Stimulated activated CD8-positive, alpha-beta memory T cell treated with anti-CD3 and anti-CD28 coated beads, Interleukin-15, amount 100 ng/mL, for 1 hour (primary cell): ENCODE results near the gene TLK2.
"Not testable (repeated sequence)": the region's sequence is repeated elsewhere in the genome, so short reads cannot be mapped to it uniquely, and the experiment has no call there.

Source experiments
- DNase-seq: peaks from one replicate; pipeline ENCODE4 v3.0.0-alpha.2; 2020; ENCODE audit warnings: low read depth

The TLK2 gene

DNA sequence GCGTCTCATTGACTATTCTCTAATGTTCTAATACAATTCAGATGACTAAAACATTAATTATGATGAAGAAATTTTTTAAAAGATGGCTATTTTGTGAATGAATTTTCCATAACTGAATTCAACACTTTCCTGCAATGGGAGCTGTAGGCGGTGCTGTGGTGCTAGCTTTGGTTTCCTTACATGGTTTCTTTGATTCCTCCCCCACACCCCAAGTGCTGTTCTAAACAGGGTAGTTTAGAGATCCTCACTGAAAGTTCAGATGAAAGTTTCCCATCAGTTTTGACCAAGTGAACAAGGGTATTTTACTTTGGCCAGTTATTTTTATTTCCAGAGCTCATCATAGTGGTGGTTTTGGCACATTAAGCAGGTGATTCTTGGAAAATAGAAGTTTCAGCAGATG, 122.8 kb downstream of the TLK2 start:
- no peak for DNase-seq

GRCh38 chr17:62603783-62604182, 125.2 kb downstream of the TLK2 start:
- not testable (repeated sequence) for DNase-seq

DNA sequence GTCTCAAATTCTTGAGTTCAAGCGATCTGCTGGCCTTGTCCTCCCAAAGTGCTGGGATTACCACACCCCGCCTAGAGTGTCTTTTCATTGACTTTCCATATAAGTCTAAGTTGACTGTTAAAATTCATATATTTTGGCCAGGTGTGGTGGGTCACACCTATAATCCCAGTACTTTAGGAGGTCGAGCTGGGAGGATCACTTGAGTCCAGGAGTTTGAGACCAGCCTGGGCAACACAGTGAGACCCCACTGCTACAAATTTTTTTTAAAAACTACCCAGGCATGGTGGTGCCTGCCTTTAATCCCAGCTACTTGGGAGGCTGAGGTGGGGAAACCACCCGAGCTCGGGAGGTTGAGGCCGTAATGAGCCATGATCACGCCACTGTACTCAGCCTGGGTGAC, 127.0 kb downstream of the TLK2 start:
- no peak for DNase-seq

- no peak for DNase-seq
Measured at GRCh38 chr17:62611292-62611691, 132.7 kb downstream of the TLK2 start.

- no peak for DNase-seq
Measured at GRCh38 chr17:62611728-62612127, 133.1 kb downstream of the TLK2 start.

DNA sequence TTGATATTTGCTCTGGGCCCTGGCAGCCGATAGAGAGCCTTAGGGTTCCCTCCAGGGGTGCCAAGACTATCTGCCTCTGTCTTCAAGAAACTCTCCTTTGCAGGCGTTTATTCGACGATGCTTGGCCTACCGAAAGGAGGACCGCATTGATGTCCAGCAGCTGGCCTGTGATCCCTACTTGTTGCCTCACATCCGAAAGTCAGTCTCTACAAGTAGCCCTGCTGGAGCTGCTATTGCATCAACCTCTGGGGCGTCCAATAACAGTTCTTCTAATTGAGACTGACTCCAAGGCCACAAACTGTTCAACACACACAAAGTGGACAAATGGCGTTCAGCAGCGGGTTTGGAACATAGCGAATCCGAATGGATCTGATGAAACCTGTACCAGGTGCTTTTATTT, 133.7 kb downstream of the TLK2 start:
- not testable (repeated sequence) for DNase-seq

- not testable (repeated sequence) for DNase-seq
Measured at GRCh38 chr17:62613095-62613494, 134.5 kb downstream of the TLK2 start.

DNA sequence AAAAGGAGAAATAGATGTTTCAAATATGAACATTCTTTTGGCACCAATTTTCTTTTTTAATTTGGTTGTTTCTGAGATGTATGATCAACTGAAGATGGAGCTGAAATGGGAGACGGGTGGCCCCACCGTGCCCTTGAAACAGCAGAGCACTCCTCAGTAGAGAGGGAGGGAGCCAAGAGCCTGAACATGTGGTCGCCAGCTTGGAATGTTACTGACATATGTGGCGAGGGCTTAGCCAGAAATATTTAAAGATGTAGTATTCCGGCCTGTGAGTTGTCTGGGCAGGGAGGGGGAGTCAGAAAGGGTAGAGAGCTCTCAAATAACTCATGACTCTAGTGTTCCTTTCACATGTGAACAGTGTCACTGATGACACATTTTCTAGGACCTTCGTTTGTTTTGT, 135.5 kb downstream of the TLK2 start:
- DNase-seq, result no peak

GRCh38 chr17:62615503-62615902, 136.9 kb downstream of the TLK2 start:
- DNase-seq, result no peak

DNA sequence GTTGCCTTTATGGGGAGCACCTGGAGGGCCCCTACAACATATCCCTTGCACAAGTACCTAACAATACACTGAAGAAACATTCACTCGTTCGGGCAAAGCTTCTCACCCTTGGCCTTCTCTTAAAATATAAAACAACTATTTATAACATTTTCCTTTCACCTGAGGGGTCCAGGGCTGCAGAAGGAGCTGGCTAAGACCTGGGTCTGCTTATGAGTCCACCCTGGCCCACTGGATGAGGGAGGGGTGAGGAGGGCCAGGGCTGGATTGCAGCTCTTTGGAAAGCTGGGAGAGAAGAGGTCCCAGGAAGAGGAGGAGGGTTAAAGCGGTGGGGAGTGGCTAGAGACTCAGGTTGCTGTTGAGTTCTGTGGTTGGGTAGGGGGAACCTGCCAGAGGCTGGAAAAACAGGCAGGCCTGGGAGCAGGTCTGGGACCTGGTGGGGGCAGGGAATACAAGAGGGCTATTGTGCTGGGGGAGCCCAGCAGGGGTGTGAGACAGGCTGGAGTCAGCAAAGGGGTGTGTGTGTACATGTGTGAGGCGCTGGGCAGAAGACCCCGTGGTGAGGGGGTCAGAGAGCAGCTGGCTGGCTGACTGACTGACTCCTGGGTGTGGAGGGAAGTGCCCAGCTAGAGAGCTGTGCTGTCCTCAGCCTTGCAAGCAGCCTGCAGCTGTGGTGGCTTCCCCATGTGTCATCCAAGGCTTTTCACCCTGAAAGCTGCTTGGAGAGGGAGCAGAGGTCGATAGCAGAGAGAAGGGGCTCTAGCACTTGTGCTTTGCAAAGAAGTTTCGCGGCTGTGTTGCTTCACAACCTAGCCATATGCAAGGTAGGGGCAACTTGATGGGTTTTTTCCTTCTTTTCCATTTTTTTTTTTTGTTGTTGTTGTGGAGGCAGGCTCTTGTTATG, 138.6 kb downstream of the TLK2 start:
- DNase-seq, result no peak

DNA sequence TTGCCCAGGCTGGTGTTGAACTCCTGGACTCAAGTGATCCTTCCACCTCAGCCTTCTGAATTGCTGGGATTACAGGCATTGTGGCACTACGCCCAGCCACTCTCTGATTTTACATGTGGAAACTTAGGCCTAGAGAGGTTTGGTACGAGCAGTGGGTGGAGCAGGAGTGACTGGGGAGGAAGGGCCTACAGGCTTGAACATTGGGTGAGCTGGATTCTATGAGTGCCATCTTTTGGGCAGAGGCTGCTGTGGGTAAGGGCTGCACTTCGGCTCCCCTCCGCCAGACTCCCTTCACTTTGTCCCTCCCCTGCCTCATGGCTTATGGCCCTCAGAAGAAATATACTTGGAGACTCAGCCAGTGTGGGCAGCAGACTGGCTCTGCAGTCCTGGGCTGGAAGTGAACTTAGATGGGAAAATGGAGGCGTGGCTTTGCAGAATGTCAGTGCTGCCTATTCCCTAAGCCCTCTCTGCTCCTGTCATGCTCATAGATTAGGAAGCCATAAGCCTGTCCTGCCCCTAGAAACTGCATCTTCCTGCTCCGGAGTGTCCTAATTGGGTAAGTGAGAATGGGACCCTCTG, 139.4 kb downstream of the TLK2 start:
- no peak for DNase-seq

DNA sequence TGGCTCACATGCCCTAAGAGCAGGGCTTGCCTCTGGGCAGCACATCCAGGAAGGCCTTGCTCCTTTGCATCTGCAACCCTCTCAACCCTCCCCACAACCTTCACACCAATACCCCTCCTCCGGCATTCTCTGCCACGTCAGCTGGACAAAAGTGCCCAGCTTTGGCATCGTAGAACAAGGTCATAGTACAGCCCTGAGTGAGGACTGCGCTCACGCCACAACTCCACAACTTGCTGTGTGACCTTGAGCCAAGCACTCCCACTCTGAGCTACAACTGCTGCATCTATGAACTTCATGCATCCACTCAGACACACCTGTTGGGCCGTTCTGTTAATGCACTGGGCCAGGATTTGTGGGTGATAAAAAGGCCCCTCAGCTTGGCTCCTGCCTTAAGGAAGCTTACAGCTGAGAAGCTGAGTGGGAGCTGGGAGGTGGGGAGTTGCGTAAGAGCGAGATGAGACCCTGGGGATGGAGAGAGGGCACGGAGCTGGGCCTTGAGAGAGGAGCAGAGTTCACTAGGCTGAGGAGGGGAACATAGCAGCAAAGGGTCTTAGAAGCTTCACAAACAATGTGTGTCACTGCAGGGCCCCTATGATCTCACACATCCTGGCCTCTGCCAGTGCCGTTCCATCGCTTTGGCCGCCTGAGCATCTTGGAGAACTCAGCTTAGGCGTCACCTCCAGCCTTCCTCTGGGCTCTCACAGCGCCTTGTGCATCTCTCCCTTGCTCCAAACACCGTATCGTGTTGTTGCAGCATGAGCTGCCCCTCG, 140.2 kb downstream of the TLK2 start:
- no peak for DNase-seq

DNA sequence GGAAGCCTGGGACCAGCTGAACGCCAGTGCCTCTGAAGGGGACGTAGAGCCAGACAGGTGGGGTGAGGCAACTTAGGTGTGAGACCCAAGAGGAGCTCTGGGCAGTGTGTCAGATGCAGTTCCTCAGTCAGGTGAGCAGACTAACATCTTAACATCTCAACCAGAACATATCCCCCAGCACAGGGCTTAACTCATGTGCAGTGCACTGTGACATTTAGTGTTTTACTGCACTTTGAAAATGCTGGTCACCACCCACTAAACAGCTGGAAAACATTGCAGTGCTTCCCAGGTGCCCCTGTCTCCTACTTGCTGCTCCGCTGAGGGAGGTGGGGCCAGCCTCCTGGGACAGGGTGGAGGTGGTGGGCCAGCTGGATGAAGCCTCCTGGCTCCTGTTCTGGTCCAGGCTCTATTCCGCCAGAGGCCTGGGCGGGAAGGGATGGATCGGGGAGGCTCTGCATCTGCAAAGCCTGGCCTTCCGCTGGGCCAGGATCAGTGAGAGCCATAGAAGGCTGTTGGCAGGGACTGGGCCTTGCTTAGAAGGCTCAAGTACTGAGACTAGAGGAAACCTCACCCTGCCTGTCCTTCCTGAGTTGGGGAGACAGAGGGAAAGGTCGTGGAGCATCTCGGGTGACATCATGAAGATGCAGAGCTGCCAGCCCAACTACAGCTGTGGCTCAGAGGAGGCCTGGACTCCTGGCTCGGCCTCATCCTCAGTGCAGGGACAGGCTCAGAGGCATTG, 141.0 kb downstream of the TLK2 start:
- DNase-seq, result no peak

DNA sequence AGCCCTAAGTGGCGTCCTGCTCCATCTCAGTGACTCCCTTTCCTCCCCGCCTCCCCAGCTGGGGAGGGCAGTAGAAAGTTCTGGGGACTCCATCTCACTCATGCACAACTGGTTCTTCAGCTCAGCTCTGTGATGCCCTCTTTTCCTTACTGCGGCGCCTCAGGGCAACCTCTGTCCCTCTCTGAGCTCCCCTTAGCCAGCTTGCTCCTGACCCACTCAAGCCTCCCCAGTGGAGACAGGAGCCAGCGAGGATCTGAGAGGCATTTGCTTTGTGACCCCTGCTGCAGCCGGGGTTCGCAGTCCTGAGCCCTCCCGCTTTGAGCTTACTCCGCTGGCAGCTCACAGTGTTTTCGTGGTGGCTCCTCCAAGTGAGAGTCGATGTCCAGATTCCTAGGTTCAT, 142.6 kb downstream of the TLK2 start:
- DNase-seq, result no peak

DNA sequence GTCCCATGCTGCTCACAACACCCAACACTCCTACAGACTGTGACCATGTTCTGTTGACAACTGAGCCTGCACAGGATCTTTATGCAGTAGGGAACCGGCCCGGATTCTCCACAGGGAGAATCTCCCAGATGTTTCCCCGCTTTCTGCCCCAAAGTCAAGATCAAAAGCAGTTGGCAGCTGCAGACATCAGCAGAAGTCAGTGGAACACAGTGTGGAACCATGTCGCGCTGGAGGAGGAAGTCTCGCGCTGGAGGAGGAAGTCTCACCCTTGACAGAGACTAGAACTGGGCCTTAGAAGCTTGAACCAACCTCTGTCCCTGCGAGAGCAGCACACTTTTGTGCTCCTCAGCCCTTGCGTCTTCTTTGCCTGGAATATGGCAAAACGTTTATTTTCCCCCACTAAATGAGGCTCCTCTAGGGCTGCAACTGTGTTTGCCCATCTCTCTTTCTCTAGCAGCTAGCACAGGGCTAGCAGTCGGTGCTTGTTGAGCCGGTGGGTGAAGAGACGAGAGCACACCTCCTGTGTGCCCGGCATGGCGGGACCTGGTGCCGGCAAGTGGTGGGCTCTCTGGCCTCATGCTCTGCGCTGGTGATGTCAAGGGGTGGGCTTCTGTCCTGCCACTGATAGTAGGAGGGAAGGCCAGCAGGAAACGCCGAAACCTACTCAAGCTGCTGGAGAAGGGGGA, 146.7 kb downstream of the TLK2 start:
- no peak for DNase-seq

- no peak for DNase-seq
Measured at GRCh38 chr17:62625870-62626200, 147.2 kb downstream of the TLK2 start.

DNA sequence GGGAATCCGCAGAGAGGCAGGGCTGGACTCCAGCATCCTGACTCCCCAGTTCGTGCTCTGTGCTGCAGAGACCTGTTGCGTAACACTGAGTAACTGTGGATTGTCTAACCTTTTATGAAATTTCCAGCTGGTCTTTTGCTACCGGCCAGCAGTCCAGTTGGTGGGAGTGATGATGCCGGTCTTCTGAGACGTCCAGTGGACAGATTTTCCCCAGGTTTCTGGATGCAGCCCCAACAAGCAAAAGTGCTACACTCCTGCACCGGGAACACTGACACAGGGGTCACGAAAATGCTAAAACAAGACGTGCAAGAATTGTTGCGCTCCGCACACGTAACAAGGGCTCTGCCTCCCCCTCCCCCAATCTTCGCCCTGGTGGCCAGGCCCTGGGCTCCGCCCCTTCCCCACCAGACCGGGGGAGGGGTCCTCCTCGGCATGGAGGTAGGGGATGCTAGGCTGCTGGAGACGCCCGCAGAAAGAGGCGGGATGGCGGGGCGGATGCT, 148.1 kb downstream of the TLK2 start:
- no peak for DNase-seq

DNA sequence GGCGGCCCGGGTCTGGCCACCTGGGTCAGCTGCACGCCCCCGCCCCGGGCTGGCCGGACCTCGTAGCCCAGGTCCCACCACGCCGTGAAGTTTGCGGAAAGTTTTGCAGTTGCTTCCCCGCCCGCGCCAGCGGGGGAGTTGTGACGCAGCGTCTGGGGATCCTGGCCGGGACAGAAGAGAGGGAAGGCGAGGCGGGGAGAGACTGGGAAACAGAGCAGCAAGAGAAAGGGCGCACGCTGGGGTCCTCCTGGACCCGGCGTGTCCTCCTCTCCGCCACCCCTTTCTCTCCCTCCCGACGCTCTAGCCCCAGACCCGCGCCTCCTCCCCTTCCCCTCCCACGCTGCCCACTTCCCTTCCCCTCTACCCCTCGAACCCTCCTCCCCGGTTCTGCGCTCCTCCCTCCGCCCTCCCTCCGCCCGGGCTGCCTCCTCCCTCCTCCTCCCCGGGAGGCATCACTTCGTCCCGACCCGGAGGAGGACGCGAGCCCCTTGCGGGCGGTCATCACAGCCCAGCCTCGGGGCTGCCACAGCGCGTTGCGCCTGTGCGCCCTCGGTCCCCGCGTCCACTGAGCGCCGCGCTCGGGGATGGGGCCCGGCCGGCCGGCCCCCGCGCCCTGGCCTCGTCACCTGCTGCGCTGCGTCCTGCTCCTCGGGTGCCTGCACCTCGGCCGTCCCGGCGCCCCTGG, 148.7 kb downstream of the TLK2 start, which contains the start of gene MRC2:
Gene MRC2 (plus strand): TSS at position 452 of the 685 bp plus-strand sequence. CDS start 133 bp downstream, at position 585.
- no peak for DNase-seq

DNA sequence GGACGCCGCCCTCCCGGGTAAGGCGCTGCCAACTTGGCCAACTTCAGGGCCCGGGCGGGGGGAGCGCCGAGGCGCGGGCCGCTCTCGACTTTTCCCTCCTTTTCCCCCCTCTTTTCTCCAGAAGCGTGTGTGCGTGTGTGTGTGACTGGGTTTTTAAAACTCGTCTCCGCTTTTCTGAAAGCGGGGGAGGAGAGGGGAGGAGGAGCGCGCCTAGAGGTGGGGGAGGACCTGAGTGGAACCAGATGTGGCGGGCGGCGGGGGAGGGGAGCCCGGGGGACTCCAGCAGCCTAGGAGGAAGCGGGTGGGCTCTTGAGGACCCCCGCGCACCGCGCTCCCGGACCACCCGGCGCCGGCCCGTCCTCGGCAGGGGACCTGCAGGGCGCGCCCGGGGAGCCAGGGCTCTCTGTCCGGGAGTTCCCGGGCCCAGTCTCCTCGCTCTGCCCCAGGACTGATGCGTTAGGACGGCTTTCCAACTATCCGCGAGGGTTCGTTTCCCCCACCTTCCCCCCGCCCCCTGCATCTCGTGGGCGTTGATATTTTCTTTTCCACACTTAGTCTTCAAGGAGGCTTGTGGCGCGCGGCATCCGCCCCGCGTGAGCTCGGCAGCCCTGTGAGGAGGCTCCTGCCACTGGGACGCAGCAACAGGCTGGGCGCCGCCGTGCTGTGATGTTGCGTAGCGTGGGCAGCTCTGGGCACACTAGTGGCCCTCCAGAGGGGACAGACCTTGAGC, 149.4 kb downstream of the TLK2 start:
- no peak for DNase-seq
